Suprapubic skin (tissue), 3 donors: ENCODE results near the gene OSBPL6.

ENCODE experiments used
- CTCF ChIP-seq, 2 donors: fragments of 200-600 bp in 1 of 2; fragments of 450-650 bp in 1 of 2; sonication (generic) in 1 of 2; IDR thresholded peaks; one replicate each; pipeline ENCODE4 v1.5.1; 2016 to 2019; ENCODE audit warnings: antibody characterized with exemption in 2 of 2, mild to moderate bottlenecking in 1 of 2, moderate library complexity in 1 of 2
- EP300 ChIP-seq: sonication (generic); formaldehyde crosslinking; IDR thresholded peaks from one replicate; pipeline ENCODE4 v1.6.1; 2017; ENCODE audit warnings: antibody characterized with exemption
- POLR2A ChIP-seq, 2 donors: fragments of 450-650 bp; IDR thresholded peaks; one replicate each; pipeline ENCODE4 v1.6.1; 2017; ENCODE audit warnings: antibody characterized with exemption in 2 of 2, mild to moderate bottlenecking in 2 of 2, moderate library complexity in 2 of 2

GRCh38 chr2:178242552-178242883, 48.2 kb downstream of the OSBPL6 start:
- no peak for TF ChIP-seq CTCF (IDR thresholded peaks at IDR 0.05)
- no peak for TF ChIP-seq EP300
- no peak for TF ChIP-seq POLR2A (IDR thresholded peaks at IDR 0.05)
